PFSK-1 (cell line): ENCODE data around the gene C5AR1.

Source experiments
- FOXP2 ChIP-seq: optimal IDR thresholded peaks from 2 replicates; pipeline ENCODE3; 2011; ENCODE audit warnings: borderline replicate concordance, control low read depth, inconsistent platforms; ENCODE audit not compliant: insufficient read depth; ENCODE audit errors: extremely low read length, extremely low read depth
- POLR2AphosphoS5 ChIP-seq: IDR thresholded peaks from 2 replicates; pipeline ENCODE4 v1.6.1; 2012; ENCODE audit warnings: low read depth, mild to moderate bottlenecking, control low read depth, low read length, moderate library complexity
- REST ChIP-seq, 2 experiments: IDR thresholded peaks; 2 replicates each; pipeline versions ENCODE4 v1.6.1 to v1.8.0; 2011 to 2012; ENCODE audit warnings: low read depth in 2 of 2, low read length in 2 of 2, control low read depth in 1 of 2, inconsistent platforms in 1 of 2, mild to moderate bottlenecking in 1 of 2, moderate library complexity in 1 of 2; ENCODE audit not compliant: insufficient read depth in 1 of 2
- SIN3A ChIP-seq: IDR thresholded peaks from 2 replicates; pipeline ENCODE4 v1.6.1; 2012; ENCODE audit warnings: mild to moderate bottlenecking, low read length, moderate library complexity, borderline replicate concordance; ENCODE audit not compliant: insufficient read depth
- TAF1 ChIP-seq: IDR thresholded peaks from 2 replicates; pipeline ENCODE4 v1.6.1; 2012; ENCODE audit warnings: low read length, control low read depth, borderline replicate concordance; ENCODE audit not compliant: insufficient read depth

C5AR1 gene

GRCh38 chr19:47340477-47341208, 31.0 kb downstream of the C5AR1 start:
- TF ChIP-seq POLR2AphosphoS5 (no peak), SIN3A (no peak), TAF1 (no peak), FOXP2 (no peak), REST (IDR thresholded peaks at IDR 0.05; ENCODE audit: insufficient read depth in 1 of 2, low read depth in 2 of 2, low read length in 2 of 2) (no peak)

- TF ChIP-seq TAF1 = no peak
- TF ChIP-seq FOXP2 = no peak
- TF ChIP-seq POLR2AphosphoS5 = no peak
- TF ChIP-seq REST (IDR thresholded peaks at IDR 0.05; ENCODE audit: insufficient read depth in 1 of 2, low read depth in 2 of 2, low read length in 2 of 2) = no peak
- no peak for TF ChIP-seq SIN3A
These were observed 32.1 kb downstream of the C5AR1 start for GRCh38 chr19:47341734-47342133.

- TF ChIP-seq TAF1 (no peak), SIN3A (no peak), FOXP2 (no peak), REST (IDR thresholded peaks at IDR 0.05; ENCODE audit: insufficient read depth in 1 of 2, low read depth in 2 of 2, low read length in 2 of 2) (no peak), POLR2AphosphoS5 (no peak)
These were observed 33.6 kb downstream of the C5AR1 start for GRCh38 chr19:47343194-47343802.

- no peak for TF ChIP-seq REST (IDR thresholded peaks at IDR 0.05; ENCODE audit: insufficient read depth in 1 of 2, low read depth in 2 of 2, low read length in 2 of 2)
- no peak for TF ChIP-seq TAF1
- TF ChIP-seq POLR2AphosphoS5 = no peak
These were observed 34.8 kb downstream of the C5AR1 start for GRCh38 chr19:47344425-47344824.
